ENCODE results near the gene DCLK1.
"Not testable (repeated sequence)": the region's sequence is repeated elsewhere in the genome, so short reads cannot be mapped to it uniquely, and the experiment has no call there.

The DCLK1 gene

GRCh38 chr13:36125841-36126240, 5.3 kb downstream of the DCLK1 start:
- no peak overlapping the region for H3K4me3 ChIP-seq (ENCODE audit: low read length)
- H3K36me3 ChIP-seq (ENCODE audit: insufficient read depth, low read length) = peaks cover 32% of the 10 kb centered on the region
- H3K27me3 ChIP-seq (ENCODE audit: insufficient read depth, low read length) = no peaks in the 10 kb centered on the region
- H3K9me3 ChIP-seq (ENCODE audit: low read length) = peaks cover 5% of the 10 kb centered on the region
- H3K4me1 ChIP-seq (ENCODE audit: insufficient read depth, low read length) = peaks cover 13% of the 10 kb centered on the region
- H2AFZ ChIP-seq (ENCODE audit: low read depth, low read length) = no peak overlapping the region

DNA sequence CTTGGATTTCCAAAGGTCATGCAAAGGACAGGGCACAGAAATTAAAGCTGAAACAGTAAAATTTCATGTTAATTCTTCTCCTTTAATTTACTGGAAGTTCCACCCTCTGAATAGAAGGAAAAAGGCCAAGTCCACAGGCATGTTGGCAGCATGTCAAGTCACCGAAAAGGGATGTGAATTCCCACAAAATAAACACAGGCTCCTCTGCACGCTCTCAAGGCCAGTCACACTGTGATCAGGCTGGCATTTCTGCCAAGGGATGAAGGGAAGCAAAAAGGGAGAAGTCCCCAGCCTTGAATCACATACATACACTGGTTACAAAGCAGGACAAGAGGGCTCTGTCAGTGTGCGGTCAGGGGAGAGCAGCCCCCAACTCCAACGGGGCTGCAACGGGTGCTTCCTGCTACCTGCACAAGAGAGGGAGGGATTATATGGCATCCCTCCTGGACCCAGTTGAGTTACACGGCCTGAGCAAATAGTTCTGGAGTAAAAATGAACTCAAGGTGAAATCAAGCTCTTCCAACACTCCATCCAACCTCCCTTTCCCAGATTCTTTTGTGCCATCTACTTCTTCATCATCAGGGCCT, 6.9 kb downstream of the DCLK1 start:
- H3K27me3 ChIP-seq (ENCODE audit: insufficient read depth, low read length) = no peaks in the 10 kb centered on the region
- H3K36me3 ChIP-seq (ENCODE audit: insufficient read depth, low read length) = peaks cover 36% of the 10 kb centered on the region
- peaks cover 5% of the 10 kb centered on the region for H3K4me1 ChIP-seq (ENCODE audit: insufficient read depth, low read length)
- H2AFZ ChIP-seq (ENCODE audit: low read depth, low read length) = no peak overlapping the region
- no peak overlapping the region for H3K4me3 ChIP-seq (ENCODE audit: low read length)
- peaks cover 5% of the 10 kb centered on the region for H3K9me3 ChIP-seq (ENCODE audit: low read length)

- peaks cover 21% of the 10 kb centered on the region for H3K36me3 ChIP-seq (ENCODE audit: insufficient read depth, low read length)
- no peaks in the 10 kb centered on the region for H3K27me3 ChIP-seq (ENCODE audit: insufficient read depth, low read length)
- no peak overlapping the region for H3K4me3 ChIP-seq (ENCODE audit: low read length)
- no peak overlapping the region for H2AFZ ChIP-seq (ENCODE audit: low read depth, low read length)
- no peaks in the 10 kb centered on the region for H3K4me1 ChIP-seq (ENCODE audit: insufficient read depth, low read length)
- peaks cover 2% of the 10 kb centered on the region for H3K9me3 ChIP-seq (ENCODE audit: low read length)
These were observed 15.9 kb downstream of the DCLK1 start for GRCh38 chr13:36115306-36115705.

GRCh38 chr13:36114233-36114632, 16.9 kb downstream of the DCLK1 start:
- H2AFZ ChIP-seq (ENCODE audit: low read depth, low read length) = no peak overlapping the region
- no peak overlapping the region for H3K4me3 ChIP-seq (ENCODE audit: low read length)
- no peaks in the 10 kb centered on the region for H3K27me3 ChIP-seq (ENCODE audit: insufficient read depth, low read length)
- peaks cover 2% of the 10 kb centered on the region for H3K9me3 ChIP-seq (ENCODE audit: low read length)
- peaks cover 20% of the 10 kb centered on the region for H3K36me3 ChIP-seq (ENCODE audit: insufficient read depth, low read length)
- H3K4me1 ChIP-seq (ENCODE audit: insufficient read depth, low read length) = no peaks in the 10 kb centered on the region

DNA sequence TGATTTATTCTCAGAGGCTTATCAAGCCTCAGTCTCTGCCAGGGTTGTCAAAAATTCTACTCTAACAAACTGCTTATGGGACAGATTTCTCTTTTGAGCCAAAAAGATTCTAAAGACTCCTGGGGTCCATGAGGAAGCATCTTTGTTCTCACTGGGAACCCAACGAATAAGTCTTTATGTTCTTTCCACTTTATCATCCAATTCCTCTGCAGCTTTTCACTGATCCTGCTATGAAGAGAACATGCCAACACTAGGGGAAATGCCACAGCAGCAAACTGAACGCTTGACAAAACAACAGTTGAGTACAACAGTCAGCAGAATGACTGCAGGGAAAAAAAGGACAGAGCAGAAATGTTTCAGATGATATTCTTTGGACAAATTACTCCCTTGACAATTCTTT, 22.2 kb downstream of the DCLK1 start:
- H3K4me1 ChIP-seq (ENCODE audit: insufficient read depth, low read length) = peaks cover 19% of the 10 kb centered on the region
- H3K36me3 ChIP-seq (ENCODE audit: insufficient read depth, low read length) = peaks cover 18% of the 10 kb centered on the region

DNA sequence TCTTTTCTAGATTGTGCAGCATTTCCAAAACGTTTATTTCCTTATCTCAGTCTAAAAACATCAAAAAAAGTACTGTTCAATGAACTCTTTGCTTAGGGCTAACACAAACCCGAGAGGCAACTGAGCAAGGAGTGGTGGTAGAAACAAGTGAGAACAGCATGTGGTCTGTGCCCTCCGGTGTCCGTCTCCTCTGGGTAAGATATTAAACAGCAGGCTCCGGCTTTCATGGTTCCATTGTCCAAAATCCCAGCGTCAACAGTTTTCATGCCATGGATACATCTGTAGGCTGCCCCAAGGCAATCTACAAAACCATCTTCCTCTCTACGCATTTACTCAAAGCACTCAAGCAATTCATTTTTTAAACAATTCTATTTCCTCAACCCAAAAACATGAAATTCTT, 22.8 kb downstream of the DCLK1 start:
- Histone ChIP-seq H3K36me3 (ENCODE audit: insufficient read depth, low read length) (peaks cover 18% of the 10 kb centered on the region), H3K9me3 (ENCODE audit: low read length) (peaks cover 2% of the 10 kb centered on the region), H3K4me3 (ENCODE audit: low read length) (no peak overlapping the region), H2AFZ (ENCODE audit: low read depth, low read length) (no peak overlapping the region), H3K4me1 (ENCODE audit: insufficient read depth, low read length) (peaks cover 19% of the 10 kb centered on the region), H3K27me3 (ENCODE audit: insufficient read depth, low read length) (no peaks in the 10 kb centered on the region)

More for the DNA sequence above, 22.2 kb downstream of the DCLK1 start:
- peaks cover 2% of the 10 kb centered on the region for H3K9me3 ChIP-seq (ENCODE audit: low read length)
- no peaks in the 10 kb centered on the region for H3K27me3 ChIP-seq (ENCODE audit: insufficient read depth, low read length)
- no peak overlapping the region for H2AFZ ChIP-seq (ENCODE audit: low read depth, low read length)
- H3K4me3 ChIP-seq (ENCODE audit: low read length) = no peak overlapping the region

DNA sequence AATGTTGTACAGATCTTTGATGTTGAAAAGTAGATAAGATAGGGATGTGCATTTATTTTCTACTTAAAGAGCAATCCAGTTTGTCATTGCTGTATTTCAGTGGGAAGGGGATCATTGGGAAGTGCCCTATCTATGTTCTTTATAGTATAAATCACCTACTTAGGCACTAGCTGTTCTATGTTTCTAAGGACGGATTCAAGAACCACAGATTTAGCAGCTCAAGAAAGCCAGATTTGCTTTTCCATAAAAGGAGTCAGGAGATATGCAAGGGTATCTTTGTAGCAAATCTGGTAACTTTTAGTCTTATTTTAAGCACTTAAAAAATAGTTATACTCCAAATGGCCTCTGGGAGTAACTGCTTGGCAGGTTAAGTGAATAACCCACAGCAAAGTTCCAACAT, 23.7 kb downstream of the DCLK1 start:
- H3K9me3 ChIP-seq (ENCODE audit: low read length) = peaks cover 2% of the 10 kb centered on the region
- H3K27me3 ChIP-seq (ENCODE audit: insufficient read depth, low read length) = no peaks in the 10 kb centered on the region
- H3K36me3 ChIP-seq (ENCODE audit: insufficient read depth, low read length) = peaks cover 15% of the 10 kb centered on the region
- peaks cover 19% of the 10 kb centered on the region for H3K4me1 ChIP-seq (ENCODE audit: insufficient read depth, low read length)
- H2AFZ ChIP-seq (ENCODE audit: low read depth, low read length) = no peak overlapping the region
- H3K4me3 ChIP-seq (ENCODE audit: low read length) = no peak overlapping the region

DNA sequence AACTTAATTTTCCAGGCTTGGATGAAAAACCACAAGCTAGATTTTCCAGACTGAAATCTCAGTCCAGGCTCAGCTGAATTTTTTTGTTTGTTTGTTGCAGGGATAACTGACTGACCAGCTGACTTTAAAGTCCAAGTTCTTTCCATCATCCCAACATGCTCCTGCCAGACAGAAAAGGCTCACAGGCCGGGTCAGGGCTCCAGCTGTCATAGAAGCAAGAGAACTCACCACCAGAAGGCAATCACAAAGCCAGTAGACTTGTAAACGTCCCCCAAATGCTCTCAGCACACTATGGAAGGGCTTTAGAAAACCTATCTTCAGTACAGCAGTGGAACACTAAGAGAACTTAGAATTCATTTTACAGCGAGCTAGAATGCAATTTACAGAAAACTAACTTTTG, 25.5 kb downstream of the DCLK1 start:
- H3K9me3 ChIP-seq (ENCODE audit: low read length) = no peaks in the 10 kb centered on the region
- H3K4me3 ChIP-seq (ENCODE audit: low read length) = no peak overlapping the region

GRCh38 chr13:36102721-36103120, 28.5 kb downstream of the DCLK1 start:
- H3K36me3 ChIP-seq (ENCODE audit: insufficient read depth, low read length) = no peaks in the 10 kb centered on the region
- peaks cover 14% of the 10 kb centered on the region for H3K4me1 ChIP-seq (ENCODE audit: insufficient read depth, low read length)
- H3K4me3 ChIP-seq (ENCODE audit: low read length) = no peak overlapping the region
- no peaks in the 10 kb centered on the region for H3K27me3 ChIP-seq (ENCODE audit: insufficient read depth, low read length)
- no peaks in the 10 kb centered on the region for H3K9me3 ChIP-seq (ENCODE audit: low read length)
- no peak overlapping the region for H2AFZ ChIP-seq (ENCODE audit: low read depth, low read length)

More for the DNA sequence above, 25.5 kb downstream of the DCLK1 start:
- Histone ChIP-seq H3K36me3 (ENCODE audit: insufficient read depth, low read length) (peaks cover 4% of the 10 kb centered on the region), H2AFZ (ENCODE audit: low read depth, low read length) (no peak overlapping the region), H3K27me3 (ENCODE audit: insufficient read depth, low read length) (no peaks in the 10 kb centered on the region), H3K4me1 (ENCODE audit: insufficient read depth, low read length) (peaks cover 19% of the 10 kb centered on the region)

DNA sequence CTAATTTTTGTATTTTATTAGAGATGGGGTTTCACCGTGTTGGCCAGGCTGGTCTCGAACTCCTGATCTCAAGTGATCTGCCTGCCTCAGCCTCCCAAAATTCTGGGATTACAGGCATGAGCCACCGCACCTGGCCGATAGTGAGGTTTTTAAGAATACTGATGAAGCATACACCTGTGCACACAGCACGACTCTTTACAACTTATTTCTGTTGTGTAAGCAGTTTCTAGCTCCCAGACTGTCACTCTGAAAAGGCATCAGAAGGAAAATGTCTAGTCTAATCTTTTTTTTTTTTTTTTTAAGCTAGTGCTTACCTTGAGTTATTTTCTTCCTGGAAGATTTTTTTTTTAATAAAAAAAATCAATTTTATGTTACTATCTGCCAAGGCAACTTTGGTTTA, 29.3 kb downstream of the DCLK1 start:
- H3K27me3 ChIP-seq (ENCODE audit: insufficient read depth, low read length); H3K4me3 ChIP-seq (ENCODE audit: low read length); H3K9me3 ChIP-seq (ENCODE audit: low read length); H2AFZ ChIP-seq (ENCODE audit: low read depth, low read length); H3K36me3 ChIP-seq (ENCODE audit: insufficient read depth, low read length): not testable (repeated sequence)
- peaks cover 14% of the 10 kb centered on the region for H3K4me1 ChIP-seq (ENCODE audit: insufficient read depth, low read length)

DNA sequence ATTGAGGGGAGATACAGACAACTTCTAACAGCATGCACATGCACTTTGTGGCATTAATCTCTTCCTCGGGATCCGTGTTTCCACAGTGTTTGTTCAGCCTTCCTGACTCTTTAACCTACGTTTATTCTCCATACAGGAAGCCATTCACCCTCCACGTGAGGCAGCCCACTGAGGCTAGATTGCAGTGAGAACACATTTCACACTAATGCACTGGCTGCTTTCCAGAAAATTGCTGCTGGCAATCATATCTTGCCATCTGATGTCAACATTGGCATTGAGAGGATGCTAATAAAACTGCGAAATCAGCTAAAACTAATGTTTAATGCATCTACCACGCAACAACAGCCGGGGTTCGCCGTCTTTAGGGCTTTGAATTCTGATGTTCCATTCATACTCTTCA, 30.0 kb downstream of the DCLK1 start:
- no peaks in the 10 kb centered on the region for H3K9me3 ChIP-seq (ENCODE audit: low read length)
- H3K4me1 ChIP-seq (ENCODE audit: insufficient read depth, low read length) = peaks cover 14% of the 10 kb centered on the region
- no peak overlapping the region for H2AFZ ChIP-seq (ENCODE audit: low read depth, low read length)
- H3K4me3 ChIP-seq (ENCODE audit: low read length) = no peak overlapping the region
- no peaks in the 10 kb centered on the region for H3K27me3 ChIP-seq (ENCODE audit: insufficient read depth, low read length)
- no peaks in the 10 kb centered on the region for H3K36me3 ChIP-seq (ENCODE audit: insufficient read depth, low read length)

DNA sequence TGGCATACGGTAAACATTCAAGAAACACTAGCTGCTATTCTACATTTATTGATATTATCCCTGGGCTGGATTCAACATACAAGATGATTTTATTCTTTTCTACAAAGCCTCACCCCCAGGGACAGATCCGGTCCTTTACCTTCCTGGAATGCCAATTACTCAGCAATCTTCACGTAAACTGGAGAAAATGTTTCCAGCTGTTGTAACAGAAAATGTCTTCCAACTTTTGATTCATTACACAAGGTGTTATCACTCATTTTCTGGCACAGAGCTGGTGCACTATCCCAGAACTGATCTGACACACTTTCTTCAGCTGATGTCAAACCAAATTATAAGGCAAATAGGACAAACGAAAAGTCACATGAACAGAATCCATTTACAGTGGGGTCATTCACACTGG, 33.1 kb downstream of the DCLK1 start:
- no peak overlapping the region for H2AFZ ChIP-seq (ENCODE audit: low read depth, low read length)
- H3K9me3 ChIP-seq (ENCODE audit: low read length) = no peaks in the 10 kb centered on the region
- H3K4me1 ChIP-seq (ENCODE audit: insufficient read depth, low read length) = no peaks in the 10 kb centered on the region
- no peaks in the 10 kb centered on the region for H3K36me3 ChIP-seq (ENCODE audit: insufficient read depth, low read length)
- no peak overlapping the region for H3K4me3 ChIP-seq (ENCODE audit: low read length)
- no peaks in the 10 kb centered on the region for H3K27me3 ChIP-seq (ENCODE audit: insufficient read depth, low read length)

- Histone ChIP-seq H3K4me3 (ENCODE audit: low read length) (no peak overlapping the region), H3K27me3 (ENCODE audit: insufficient read depth, low read length) (no peaks in the 10 kb centered on the region), H3K9me3 (ENCODE audit: low read length) (peaks cover under 1% of the 10 kb centered on the region), H2AFZ (ENCODE audit: low read depth, low read length) (no peak overlapping the region), H3K4me1 (ENCODE audit: insufficient read depth, low read length) (no peaks in the 10 kb centered on the region), H3K36me3 (ENCODE audit: insufficient read depth, low read length) (no peaks in the 10 kb centered on the region)
These were observed 34.4 kb downstream of the DCLK1 start for GRCh38 chr13:36096461-36097416.
